Skeletal muscle satellite cell (primary cell): ENCODE data around the gene DLL4.

Source experiments
- H3K27me3 ChIP-seq: 2 replicates; pipeline ENCODE4 v1.7.0; 2013; ENCODE audit warnings: low read length; ENCODE audit not compliant: control insufficient read depth, insufficient read depth
- H3K36me3 ChIP-seq: 2 replicates; pipeline ENCODE4 v1.7.0; 2013; ENCODE audit warnings: mild to moderate bottlenecking, control low read depth, low read length; ENCODE audit not compliant: insufficient read depth
- H3K4me1 ChIP-seq: 2 replicates; pipeline ENCODE4 v1.7.0; 2013; ENCODE audit warnings: low read length; ENCODE audit not compliant: control insufficient read depth, insufficient read depth
- H3K4me2 ChIP-seq: 2 replicates; pipeline ENCODE4 v1.7.0; 2013; ENCODE audit warnings: mild to moderate bottlenecking, low read length
- H3K4me3 ChIP-seq: 2 replicates; pipeline ENCODE4 v1.7.0; 2013; ENCODE audit warnings: low read length
- H3K9ac ChIP-seq: 2 replicates; pipeline ENCODE4 v1.7.0; 2013; ENCODE audit warnings: mild to moderate bottlenecking, low read depth, low read length, moderate library complexity
- H3K9me3 ChIP-seq: replicated peaks from 2 replicates; pipeline ENCODE4 v1.7.0; 2013; ENCODE audit warnings: mild to moderate bottlenecking, control low read depth, low read length

The DLL4 gene

DNA sequence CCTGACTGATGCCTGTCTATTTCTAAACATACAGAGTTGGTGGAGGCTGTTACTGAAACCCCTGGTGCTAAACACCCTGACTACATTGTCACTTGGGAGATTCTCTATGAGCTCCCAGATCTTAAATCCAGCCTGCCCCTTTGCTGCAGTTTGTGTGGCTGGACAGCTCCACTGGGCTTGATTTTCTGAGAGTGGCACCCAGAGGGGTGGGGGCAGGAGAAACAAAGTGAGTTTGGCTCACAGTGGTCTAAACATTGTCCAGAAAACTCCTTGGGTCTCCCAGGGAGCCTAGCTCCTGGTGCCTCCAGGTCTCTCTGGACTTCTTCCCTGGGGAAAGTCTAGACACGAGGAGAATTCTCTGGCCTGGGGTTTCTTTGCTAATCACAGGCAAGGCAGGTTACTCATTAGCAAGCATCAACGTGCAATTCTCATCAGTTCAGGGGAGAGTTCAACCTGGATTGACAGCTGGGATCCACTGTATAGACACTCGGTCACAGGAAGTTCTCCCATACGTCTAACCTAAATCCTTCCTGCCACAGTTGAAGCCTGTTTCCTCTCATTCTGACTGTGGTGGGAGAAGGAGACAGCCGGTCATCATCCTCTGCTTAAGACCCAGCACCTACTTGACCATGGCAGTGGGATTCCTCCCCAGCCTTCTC, 7.1 kb upstream of the DLL4 start:
- Histone ChIP-seq H3K4me3 (no peak overlapping the region), H3K9me3 (no peaks in the 10 kb centered on the region), H3K27me3 (peaks cover 21% of the 10 kb centered on the region), H3K4me2 (no peak overlapping the region), H3K9ac (no peak overlapping the region), H3K36me3 (no peaks in the 10 kb centered on the region), H3K4me1 (peaks cover 11% of the 10 kb centered on the region)

DNA sequence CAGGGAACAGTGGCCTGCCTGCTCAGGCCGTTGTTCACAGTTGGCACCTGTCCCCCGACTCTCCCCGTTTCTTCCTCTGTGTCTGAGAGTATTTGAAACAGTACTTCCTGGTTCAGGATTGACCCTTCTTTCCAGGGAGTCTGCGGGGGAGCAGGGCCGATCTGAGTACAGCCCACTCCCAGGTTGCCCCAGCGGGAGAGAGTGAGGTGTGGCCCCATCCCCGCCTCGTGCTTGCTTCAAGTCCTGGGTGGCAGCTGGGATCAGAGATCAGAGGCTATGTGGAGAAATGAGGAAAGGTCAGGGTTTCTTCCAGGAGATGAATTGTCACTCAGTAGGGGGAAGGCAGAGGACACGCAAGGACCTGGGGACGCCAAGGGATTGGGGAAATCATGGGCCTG, 6.5 kb upstream of the DLL4 start:
- Histone ChIP-seq H3K9me3 (no peaks in the 10 kb centered on the region), H3K36me3 (no peaks in the 10 kb centered on the region), H3K27me3 (peaks cover 27% of the 10 kb centered on the region), H3K9ac (no peak overlapping the region), H3K4me2 (no peak overlapping the region), H3K4me1 (peaks cover 11% of the 10 kb centered on the region), H3K4me3 (no peak overlapping the region)

DNA sequence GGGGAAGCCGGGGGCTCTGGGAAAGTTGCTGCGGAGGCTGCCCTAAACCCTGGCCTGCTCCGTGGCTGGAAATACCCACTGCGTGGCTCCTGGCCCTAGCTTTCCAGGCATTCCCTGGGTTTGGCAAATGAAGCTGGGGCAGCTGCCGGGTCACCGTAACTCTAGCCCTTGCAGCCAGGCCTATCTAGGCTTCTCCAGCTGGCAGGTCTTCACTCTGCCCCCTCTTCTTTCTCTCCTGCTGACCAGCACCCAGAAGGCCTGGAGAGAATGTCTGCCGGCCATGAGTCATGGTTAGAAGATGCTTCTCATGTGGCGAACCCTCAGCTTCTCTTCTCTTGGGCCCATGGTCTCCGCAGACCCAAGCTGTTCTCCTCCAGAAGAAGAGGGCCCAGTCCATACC, 5.6 kb upstream of the DLL4 start:
- Histone ChIP-seq H3K36me3 (no peaks in the 10 kb centered on the region), H3K9ac (no peak overlapping the region), H3K27me3 (peaks cover 32% of the 10 kb centered on the region), H3K9me3 (no peaks in the 10 kb centered on the region), H3K4me1 (peaks cover 12% of the 10 kb centered on the region), H3K4me3 (no peak overlapping the region), H3K4me2 (no peak overlapping the region)

DNA sequence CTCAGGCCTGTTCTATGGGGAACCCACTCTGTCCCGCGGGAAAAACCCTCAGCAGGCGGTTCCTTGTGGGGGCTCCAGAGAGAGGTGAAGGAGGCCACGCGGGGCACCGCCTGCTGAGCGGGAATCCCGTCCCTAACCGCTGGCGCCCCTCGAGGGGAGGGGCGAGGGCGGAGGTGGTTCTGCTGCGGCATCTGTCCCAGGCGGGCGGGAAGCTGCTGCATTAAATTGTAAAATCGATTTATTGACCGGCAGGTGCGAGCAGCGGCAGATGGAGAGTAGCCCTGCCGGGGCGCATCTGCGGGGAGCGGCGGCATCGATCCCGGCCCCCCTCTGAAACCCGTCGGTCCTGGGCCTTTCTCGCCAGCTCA, 3.7 kb upstream of the DLL4 start:
- no peaks in the 10 kb centered on the region for H3K36me3 ChIP-seq
- no peaks in the 10 kb centered on the region for H3K9me3 ChIP-seq
- H3K9ac ChIP-seq, result no peak overlapping the region
- peak overlapping the region; percentile 65 for H3K4me2 ChIP-seq
- peaks cover 51% of the 10 kb centered on the region for H3K27me3 ChIP-seq
- H3K4me3 ChIP-seq, result peak overlapping the region; percentile 41
- H3K4me1 ChIP-seq, result peaks cover 31% of the 10 kb centered on the region

DNA sequence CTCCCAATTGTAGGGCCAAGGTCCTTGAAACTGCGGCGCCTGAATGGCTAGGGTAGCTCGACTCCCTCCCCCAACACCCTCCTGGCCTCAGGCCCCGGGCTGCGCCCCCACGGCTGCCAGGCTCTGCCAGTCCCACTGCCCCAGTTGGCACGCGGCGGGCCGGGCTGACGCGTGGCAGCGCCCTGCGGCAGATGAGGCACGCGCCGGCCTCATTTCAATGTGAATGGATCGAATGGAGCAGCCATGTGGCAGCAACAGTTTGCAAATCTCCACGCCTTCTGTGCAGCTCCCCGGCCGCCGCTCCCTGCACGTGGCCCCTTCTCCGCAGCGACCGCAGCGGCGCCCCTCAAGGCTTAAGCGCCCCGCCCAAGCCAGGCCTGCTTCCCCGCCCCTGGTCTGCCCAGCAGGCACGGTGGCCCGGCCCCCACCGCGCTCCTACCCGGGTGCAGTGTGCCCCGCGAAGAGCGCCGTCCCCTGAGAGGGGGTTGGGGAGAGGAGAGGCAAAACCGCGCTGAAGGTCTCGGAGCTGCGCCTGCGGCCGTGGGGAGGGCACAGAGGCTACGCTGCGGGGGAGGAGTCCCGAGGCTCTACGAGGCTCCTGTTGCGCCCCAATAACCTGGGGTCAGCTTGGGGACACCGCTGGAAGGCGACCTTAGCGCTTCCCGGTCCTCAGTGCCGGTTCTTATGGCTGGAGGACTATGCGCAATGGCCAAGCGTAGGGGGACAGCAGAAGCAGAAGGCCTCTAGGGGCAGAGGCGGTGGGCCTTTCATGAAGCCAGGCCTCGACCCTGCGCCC, 3.1 kb upstream of the DLL4 start:
- Histone ChIP-seq H3K9me3 (no peaks in the 10 kb centered on the region), H3K36me3 (no peaks in the 10 kb centered on the region), H3K4me1 (peaks cover 36% of the 10 kb centered on the region), H3K4me3 (peak overlapping the region; percentile 41), H3K27me3 (peaks cover 57% of the 10 kb centered on the region), H3K4me2 (peak overlapping the region; percentile 65), H3K9ac (no peak overlapping the region)

DNA sequence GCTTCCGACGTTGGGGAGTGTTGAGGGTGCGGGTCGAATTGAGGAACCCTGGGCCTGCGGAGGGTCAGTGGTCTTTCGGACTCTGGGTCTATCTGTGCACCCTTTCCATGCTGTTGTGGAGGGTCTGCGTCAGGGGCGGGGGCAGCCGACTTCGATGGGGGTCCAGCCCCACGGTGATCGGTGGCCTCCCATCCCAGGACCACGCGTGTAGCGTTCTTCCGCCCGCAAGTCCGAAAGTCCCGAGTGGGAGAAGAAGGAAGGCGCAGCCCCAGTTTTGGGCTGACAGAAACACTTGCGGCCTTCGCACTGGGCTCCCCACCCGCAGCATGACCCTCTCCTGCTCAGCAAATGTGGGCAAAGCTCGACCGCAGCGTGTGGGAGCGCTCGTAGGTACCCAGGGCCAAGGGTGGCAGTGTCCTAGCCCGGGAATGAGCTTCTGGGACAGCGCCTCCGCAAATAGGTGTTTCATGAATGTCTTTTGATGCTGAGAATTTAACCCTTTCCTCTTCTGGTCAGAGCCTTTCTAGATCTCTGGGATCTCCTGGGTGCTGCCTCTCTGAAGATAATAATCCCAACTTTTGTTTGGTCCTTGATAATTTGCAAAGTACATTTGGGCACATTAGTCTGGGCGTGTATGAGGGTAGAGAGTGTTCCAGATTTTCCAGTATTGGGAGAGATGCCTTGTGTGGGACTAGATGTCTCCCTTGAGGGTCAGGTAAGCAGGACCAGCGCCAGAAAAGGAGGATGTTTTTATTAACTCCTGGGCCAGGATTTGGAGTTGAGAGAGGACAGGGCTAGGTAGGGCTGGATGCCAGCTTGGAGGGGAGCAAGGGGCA, 2.3 kb upstream of the DLL4 start:
- Histone ChIP-seq H3K36me3 (no peaks in the 10 kb centered on the region), H3K4me3 (no peak overlapping the region), H3K27me3 (peaks cover 65% of the 10 kb centered on the region), H3K9ac (no peak overlapping the region), H3K4me2 (peak overlapping the region; percentile 65), H3K4me1 (peaks cover 36% of the 10 kb centered on the region), H3K9me3 (no peaks in the 10 kb centered on the region)

DNA sequence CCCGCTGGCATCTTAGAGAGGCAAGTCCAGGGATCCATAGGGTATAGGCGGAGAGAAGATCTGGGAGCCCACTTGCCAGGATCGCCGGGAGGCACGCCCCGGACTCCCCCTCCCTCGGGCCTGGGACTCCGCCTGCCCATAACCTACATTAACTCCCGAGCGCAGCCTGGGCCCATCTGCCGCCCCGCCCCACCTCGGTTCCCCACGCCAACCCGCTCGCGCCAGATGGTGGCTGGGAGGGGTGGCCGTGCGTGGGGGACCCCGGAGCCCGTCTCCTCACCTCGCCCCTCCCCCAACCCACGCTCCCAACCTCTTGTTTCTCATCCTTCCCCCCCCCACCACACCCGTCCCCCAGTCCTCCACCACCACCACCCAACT, 1.7 kb upstream of the DLL4 start:
- H3K4me3 ChIP-seq, result no peak overlapping the region
- peaks cover 36% of the 10 kb centered on the region for H3K4me1 ChIP-seq
- H3K27me3 ChIP-seq, result peaks cover 70% of the 10 kb centered on the region

DNA sequence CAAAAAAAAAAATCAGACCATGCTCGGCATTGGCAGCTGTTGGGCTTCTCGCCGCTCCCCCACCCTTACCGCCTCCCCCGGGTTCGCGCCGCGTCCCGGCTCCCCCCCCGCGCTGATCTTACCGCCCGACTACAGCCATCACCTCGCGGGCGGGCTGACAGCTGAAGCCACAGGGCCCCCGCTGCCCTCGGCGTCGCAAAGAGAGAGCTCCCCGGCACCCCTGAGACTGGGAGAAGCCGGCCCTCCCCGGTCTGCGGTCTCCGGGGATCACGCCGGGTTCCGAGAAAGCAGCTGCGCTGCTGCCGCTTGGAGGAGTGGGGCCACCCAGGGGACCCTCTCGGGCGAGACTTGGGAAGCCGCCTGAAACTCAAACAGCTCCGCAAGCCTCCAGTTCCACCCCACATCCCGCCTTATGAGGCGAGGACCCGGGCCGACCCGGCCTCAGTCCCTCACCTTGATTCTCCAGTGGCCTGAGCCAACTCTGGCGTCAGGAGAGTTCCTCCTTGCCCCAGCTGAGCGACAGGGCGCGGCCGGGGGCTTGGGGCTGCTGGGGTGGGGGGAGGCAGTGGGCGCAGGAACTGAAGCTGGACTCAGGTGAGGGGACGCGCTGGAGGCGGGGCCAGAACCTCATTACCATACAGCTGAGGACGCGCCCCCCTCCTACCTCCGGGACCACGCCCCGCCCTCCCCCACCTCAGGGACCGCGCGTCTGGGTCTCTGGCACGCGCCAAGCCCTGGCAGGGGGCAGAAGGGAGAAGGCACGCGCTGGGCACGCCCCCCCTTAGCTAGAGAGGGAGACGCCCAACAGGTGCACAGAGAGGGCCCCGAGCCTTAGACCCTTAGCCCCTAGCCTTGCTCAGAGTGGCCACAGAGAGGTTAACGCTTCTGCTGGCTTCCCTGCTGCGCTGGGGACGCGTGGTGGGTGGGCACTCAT, 1.0 kb upstream of the DLL4 start:
- peak overlapping the region; percentile 93 for H3K4me2 ChIP-seq
- no peak overlapping the region for H3K9ac ChIP-seq
- H3K9me3 ChIP-seq, result no peaks in the 10 kb centered on the region
- no peaks in the 10 kb centered on the region for H3K36me3 ChIP-seq
- H3K27me3 ChIP-seq, result peaks cover 70% of the 10 kb centered on the region
- peaks cover 36% of the 10 kb centered on the region for H3K4me1 ChIP-seq
- peak overlapping the region; percentile 67 for H3K4me3 ChIP-seq

More for the DNA sequence above, 1.7 kb upstream of the DLL4 start:
- no peaks in the 10 kb centered on the region for H3K36me3 ChIP-seq
- H3K4me2 ChIP-seq, result peak overlapping the region; percentile 13
- H3K9me3 ChIP-seq, result no peaks in the 10 kb centered on the region
- no peak overlapping the region for H3K9ac ChIP-seq

DNA sequence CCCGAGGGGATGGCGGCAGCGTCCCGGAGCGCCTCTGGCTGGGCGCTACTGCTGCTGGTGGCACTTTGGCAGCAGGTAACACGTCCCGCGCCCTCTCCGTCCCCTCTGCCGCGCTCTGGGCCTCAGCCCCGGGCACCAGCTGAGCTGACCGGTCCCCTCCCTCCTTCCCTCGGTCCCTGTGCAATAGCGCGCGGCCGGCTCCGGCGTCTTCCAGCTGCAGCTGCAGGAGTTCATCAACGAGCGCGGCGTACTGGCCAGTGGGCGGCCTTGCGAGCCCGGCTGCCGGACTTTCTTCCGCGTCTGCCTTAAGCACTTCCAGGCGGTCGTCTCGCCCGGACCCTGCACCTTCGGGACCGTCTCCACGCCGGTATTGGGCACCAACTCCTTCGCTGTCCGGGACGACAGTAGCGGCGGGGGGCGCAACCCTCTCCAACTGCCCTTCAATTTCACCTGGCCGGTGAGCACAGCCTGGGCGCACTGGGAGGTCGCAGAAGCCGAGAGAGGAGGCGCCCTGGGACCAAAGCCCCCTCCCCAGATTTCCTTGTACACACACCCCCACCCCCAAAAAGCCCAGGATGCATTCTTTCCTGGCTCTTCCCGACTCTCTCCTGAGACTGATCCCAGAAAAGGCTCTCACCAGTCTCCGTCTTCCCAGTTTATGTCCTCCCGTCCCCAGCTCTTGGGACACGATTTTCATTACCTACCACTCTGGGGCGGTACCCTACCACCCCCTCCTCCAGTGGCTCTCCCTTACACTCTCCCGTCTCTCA, 705 bp downstream of the DLL4 start:
- Histone ChIP-seq H3K9me3 (no peaks in the 10 kb centered on the region), H3K4me2 (peak overlapping the region; percentile 93), H3K4me3 (peak overlapping the region; percentile 67), H3K36me3 (no peaks in the 10 kb centered on the region), H3K4me1 (peaks cover 36% of the 10 kb centered on the region), H3K27me3 (peaks cover 70% of the 10 kb centered on the region), H3K9ac (no peak overlapping the region)

DNA sequence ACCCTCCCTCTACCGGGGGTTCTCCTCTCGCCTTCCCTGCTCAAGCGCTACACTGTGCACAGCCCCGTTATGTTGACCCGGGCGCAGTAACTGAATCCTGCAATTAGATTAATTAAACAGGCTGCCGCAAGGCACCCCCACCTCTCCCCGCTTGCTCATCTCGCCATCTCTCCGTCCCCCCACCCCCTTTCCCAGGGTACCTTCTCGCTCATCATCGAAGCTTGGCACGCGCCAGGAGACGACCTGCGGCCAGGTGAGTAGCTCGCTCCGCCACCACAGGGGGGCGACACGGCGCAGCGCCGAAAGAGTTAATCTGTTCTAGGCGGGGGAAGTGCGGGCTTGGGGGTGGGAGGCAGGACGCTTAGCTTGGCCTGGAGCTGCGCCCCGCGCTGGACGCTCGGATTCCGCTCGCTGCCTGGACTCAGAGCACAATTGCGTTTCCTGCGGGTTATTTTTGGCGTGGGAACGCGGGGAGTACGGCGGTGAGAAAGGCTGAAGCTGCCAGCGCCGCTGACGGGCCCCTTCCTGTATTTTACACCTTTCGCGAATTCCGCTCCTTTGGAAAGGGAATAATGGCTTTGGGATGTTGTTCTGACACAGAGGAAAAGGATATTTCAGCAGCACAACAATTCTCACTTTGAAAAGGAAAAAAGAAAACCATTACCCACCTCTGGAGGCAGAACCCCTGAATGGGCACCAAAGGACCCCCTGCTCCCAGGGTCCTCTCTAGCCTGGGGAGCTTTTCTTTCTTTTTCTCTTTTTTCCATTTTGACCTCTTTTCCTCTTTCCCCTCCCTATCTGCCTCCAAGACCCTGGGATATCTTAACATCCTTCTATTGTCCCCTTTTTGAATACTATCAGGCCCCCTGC, 1.5 kb downstream of the DLL4 start:
- Histone ChIP-seq H3K4me3 (peak overlapping the region; percentile 26), H3K27me3 (peaks cover 62% of the 10 kb centered on the region), H3K4me1 (peaks cover 35% of the 10 kb centered on the region), H3K36me3 (no peaks in the 10 kb centered on the region), H3K4me2 (peak overlapping the region; percentile 93), H3K9me3 (no peaks in the 10 kb centered on the region), H3K9ac (no peak overlapping the region)
